HG03097 (cell line): ENCODE results near the gene LRP1.

Experiments used
- ATAC-seq: cut with Tn5 transposase; IDR thresholded peaks from one replicate; pipeline ENCODE4 v1.9.1; 2021; ENCODE audit not compliant: unreplicated experiment, low FRiP score

LRP1 gene

DNA sequence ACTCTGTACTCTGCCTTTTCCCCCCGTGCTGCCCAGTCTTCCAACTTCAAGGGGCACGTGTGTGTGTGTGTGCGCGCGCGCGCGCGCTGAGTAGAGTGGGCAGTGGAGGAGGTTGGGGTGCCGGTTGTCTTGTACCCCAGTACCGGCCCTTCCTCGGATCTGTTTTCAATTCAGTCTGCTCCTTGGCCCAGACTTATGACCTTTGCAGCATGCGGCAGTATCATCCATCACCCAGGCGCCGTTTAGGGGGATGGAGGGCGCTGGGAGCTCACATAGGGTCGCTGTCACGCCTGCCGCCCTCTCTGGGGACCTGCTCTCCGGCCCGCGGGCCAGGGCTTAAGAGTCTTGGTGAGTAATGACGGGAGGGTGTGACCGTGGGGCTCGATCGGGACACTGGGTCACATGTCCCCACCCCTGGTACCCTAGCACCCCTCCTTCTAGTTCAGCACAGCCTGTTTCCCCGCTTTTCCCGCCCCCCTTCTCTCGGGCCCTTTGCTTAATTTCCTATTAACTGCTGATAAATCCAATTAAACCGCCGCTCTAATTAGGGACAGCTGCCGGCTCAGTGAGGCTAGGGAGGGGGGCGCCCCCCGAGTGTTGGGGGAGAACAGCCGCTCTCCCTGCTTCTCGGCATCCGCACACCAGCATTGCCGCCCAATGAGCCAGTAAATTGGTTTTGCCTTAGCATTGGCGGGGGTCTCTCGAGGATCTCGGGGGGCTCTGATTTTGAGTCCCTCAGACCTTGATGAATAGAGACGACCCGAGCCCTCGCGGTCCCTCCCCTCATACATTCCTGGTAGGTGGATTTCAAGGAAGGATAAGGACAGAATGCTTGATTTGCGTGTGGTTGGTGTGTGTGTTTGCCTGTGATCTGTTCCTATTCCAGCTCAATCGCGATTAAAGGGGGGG is 113.4 kb downstream of the LRP1 start:
- ATAC-seq, result no peak

DNA sequence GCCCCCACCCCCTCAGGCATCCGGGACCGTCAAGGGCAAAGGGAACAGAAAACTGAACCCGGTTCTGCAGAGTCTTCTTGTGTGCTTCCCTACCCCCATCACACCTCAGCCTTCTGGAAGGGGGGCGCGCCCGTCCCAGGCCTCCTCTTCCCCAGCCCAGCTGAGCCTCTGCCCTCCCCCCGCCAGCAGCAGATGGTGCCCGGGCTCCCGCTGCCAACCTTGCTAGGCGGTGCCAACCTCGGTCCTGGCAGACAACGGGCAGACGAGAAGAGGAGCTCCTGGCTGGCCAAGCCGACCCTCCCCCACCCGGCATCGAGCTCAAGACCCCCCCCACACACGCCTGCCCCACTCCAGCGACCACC is 114.0 kb downstream of the LRP1 start:
- no peak for ATAC-seq

DNA sequence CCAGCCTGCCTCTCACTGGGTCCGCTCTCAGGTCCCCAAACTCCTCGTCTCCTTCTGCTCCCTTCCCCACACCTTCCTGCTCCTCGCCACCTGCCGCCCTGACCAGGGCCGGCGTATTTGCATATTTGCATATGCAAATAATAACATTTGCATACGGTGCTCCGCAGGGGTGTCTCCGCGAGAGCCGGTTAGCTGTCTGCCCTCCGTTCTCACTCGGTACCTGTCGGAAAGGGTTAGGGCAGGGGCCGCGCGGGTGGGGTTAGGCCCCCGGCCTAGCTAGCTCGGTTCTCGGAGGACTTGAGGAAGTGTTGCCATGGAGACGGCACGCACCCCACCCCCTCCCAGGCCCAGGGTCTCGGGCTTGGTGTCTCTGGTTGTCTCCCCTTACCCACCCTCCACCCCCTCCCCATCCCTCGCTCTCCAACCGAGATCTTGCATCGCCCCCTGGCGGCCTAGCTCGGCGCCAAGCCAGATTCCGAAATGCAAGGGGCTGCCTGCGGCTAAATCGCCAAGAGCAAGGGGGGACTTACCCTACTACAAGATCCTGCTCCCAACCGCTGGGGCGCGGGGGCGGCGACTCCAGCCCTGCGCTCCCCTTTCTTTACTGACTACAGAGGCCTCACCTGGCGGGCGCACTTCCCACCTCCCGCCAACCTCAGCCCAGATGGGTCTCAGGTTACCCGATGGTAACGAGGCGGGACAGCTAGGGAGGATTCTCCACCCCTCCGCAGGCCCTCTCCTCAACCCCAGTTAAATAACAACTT is 114.6 kb downstream of the LRP1 start:
- no peak for ATAC-seq

DNA sequence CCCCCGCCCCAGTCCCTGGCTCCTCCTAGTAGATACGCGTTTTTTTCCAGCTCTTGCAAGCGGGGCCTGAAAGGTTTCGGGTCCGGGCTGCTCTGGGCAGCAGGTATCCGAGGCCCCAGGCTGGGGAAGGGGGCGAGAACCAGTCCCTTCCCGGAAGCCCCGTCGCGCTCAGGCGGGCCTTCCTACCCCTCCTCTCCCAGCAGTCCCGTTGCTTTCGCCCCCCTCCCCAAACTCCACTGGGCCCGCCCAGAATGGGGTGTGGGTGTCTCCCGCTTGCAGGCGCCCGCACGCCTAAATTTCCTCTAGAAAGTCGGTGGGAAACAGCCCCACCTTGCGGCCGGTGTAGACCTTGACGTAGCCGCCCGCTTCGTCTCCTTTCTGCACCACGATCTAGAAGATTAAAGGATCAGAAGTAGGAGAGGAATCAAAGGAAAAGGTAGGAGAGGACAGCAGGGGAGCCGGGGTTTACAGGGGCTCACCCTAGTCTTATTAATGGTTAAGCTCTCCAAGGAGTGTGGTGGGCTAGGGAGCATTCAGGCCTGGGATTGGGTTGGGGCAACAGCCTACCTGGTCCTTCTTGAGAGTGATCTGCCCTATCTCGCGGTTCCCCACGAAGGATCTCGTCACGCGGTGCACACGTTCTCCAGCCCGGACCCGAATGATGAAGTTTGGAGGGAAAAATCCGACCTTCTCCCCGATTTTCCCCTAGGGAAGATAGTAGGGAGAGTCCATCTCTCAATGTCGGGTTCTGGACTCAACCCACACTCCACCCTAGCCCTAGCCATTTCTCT is 115.4 kb downstream of the LRP1 start:
- ATAC-seq, result no peak

DNA sequence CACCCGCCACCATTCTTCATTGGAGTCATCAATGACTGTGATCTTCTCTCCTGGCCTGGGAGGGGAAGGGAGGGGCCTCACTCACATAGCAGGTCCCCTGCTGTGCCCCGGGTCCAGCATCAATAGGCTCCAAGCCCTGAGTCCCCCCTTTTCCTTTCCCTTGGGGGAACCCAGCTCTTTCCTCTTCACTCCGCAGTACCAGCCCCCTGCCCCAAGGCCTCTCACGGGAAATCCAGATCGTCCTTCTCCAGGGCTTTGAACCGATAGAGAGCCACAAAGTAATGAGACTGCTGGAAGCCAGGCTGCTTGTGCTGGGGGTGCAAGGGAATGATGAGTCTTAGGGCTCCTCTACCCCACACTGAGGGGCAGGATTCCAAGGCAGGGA is 116.0 kb downstream of the LRP1 start:
- ATAC-seq, result no peak

DNA sequence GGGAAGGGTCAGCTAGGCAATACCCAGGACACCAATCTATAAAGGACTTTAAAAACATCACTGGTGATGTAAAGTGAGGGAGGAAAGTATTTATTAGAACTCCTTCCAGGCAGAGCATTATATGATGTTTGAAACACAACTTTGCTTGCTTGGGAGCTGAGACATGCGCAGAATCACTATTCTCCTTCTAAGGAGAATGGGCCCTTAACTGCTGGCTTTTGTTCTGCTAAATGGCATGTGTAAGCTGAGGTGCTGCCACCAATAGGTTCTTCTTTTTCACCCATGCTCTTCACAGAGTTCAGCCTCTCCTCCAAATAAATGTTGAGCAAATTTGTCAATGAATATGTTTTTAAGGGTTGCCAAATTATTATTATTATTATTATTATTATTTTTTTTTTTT is 118.8 kb downstream of the LRP1 start:
- no peak for ATAC-seq

DNA sequence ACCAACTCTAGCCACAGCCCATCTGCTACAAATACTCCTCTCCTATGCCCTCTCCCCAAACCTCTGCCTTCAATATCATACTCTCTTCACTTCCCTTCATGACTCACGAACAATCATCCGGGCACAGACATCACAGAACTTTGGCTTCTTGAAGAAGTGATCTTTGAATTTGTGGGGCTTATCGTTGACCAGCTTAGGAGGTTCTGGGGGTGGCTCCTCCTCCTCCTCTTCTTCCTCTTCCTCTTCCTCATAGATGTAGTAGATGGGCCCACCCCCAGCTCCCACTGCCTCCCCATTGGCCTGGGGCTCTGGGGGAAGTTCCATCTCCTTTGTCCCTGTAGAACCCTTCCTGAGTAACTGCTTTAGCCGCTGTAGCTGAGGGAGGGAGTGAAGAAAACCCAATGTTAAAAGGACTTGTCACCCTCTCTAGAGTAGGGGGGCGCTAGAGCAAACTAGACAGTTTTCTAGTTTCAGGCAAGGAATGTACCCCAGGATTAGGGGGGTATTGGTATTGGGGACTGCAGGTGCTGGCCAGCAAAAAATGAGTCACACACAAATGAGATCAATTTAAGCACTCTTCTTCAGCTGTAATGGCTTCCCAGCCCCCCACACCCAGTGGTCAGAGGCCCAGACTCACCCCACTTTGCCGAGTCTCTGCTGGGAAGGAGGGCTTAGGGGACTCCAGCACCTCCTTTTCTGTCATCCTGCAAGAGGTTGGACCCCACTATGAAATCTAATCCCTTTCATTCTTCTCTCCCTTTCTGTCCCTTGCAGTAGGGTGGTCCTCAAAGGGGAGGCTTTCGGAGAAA is 120.9 kb downstream of the LRP1 start:
- ATAC-seq, result no peak

DNA sequence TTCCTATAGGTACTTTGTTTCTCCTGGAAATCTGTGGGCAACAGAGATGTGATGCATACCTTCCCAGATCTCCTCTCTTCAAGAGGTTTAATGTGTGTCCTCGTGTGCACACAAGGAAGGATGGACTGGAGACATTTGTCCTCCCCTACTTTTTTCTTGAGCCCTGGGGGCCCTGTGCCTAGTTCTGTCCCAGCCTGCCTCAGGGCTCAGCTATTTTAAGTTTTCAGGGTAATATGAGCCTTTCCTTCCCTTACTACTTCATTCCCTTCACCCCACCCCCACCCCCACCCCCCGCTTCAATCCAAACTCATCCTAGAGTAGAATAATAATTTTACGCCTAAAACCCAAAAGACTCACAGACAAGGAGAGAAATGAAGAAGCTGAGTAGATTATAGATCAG is 122.3 kb downstream of the LRP1 start:
- no peak for ATAC-seq

DNA sequence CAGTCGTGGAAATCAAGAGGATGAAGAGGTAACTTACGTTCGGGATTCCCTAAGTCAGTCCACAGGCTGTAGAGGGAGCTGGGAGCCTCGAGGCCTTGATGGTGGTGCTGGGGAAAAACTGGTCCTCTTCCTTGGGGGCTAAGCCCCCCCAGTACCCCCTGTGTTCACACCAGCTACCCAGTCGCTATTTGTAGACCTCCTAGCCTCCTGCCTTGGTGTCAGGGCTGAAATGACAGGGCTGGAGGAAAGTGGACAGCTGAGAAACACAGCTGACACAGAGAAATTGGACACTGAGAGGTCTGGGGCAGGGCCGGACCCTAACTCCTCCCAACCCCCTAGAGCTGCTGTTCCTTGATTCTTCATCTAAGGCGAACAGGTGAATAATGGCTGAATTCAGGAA is 122.7 kb downstream of the LRP1 start, which contains the start of gene STAC3:
STAC3 (minus strand) TSS at position 232 of the 400 bp plus-strand sequence. CDS start 1,551 bp downstream, outside the sequence.
- no peak for ATAC-seq

DNA sequence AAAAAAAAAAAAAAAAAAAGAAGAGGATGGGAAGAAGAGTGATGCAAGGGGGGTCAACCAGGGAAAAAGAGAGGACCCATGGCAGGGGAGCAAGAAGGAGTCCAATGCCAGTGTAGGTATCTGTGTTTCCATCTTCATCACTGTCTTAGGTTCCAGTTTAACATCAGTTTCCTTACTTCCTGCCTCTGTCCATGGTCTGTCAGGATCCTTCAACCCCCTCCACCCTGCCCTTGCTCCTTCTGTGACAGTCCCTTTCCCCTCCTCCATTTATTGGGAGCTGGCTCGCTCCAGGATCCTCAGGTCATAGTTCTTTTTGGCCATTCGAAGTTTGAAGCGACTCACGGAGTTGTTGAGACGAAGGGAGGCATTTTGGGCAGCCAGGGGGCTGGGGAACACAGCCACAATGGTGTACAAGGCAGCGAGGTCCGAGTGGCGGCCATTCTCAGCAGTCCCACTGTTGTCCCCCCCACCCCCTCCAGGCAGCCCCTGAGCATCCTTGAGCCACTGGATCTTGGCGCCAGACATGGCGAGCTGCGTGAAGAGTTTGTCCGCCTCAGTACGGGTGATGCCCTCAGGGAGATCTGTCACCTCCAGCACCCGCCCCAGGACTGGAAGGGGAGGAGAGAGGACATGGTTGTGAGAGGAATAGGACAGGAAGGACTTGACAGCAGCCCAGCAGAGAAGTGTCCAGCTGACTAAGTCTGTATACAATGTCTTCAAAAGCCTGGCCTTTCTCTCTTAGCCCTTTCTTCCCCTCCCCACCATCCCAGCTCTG is 126.4 kb downstream of the LRP1 start:
- ATAC-seq, result no peak

DNA sequence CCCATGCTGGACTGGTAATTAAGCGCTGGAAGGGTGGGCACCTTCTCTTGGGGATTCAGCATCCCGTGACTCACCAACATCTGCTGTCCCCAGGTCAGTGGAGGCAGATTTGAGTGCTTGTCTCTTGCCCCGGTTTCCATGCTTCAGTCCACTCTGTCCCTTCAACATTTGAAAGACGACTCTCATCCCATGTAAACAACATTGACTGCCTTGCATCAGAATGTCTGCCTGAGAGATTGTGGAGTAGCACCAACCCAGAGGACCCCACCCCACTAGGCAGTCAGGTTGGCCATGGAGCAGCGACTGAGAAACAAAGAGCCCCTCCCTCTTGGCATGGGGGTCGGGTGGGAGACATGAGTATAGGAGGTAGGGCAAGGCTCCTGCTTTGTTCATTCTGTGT is 127.6 kb downstream of the LRP1 start:
- ATAC-seq, result no peak

DNA sequence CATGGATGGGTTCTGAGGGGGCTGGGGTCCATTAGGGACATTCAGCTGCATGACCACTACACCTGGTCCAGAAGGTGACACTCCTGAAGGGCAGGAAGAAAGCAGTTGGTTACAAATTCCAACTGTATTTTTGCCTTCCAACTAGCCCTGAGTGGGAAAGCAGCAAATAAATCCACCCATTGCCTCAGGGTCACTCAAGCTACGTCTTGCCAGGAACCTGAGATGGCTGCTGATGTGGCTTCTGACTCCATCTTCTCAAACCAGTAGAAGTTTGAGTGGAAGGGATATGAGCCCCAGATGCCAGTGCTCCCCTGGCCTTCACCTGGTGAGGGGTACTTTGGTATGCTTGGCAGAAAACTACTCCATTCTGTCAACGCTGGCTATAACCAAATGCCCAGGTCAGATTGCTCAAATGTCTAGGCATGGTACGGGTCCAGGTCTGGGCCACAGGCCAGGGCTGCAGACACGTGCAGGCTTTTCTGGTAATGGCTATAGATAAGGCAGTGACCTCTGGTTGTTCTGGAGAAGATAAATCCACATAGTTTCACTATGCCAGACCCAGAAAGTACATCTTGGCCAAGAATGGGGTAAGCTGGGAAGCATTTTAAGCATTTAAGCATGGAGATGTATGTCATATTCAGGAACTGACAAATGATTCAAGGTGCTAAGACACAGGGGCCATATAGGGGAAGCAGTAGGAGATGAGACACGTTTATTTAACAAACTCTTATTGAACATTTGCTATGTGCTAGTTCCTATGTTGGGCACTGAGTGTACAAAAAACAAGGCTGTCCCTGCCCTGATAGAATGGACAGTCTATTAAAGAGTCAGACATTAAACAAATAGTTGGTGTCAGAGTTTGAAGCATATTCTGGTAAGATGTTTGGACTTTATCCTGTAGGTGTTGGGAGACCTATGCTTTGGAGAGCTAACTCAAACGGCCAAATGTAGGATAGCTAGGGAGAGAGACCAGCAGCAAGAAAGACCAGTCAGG is 131.0 kb downstream of the LRP1 start:
- ATAC-seq, result no peak

DNA sequence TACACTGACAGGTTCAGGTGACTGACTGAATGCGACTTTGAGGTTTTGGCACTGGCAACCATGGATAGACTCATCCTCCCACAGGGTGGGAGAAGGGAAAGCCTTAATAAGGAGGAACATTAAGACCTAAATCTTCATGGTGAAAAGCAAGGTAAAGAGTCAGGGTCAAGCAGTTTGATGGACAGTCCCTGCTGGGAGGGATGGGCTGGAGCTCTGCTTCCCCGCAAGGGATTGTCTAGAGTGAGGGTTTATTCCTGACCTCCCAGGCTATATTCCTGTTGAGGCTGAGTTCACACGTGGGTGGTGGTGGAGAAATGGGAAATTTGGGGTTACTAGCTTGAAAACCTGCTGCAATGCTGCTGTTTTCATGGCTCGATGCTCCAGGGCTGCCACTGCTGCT is 132.1 kb downstream of the LRP1 start:
- no peak for ATAC-seq

DNA sequence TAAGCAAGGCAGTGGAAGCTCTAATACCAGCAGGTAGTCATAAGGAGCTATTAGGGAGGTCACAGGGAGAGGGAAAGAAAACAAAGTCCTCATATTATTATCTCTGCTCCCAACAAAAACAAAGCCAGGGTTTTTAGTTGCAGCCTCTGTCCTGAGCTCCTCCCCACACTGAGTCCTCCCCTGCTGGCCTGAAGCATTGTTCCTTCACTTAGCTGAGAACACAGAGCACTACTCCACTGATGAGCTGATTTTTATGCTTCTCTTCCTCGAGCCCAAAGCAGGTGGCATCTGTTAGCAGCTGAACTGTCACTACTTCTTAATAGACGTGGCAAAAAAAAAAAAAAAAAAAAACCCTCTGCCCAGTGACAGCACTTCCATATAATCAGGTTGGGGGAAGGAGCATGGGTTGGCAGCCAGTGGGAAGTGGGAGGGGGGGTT is 133.2 kb downstream of the LRP1 start:
- ATAC-seq, result no peak

DNA sequence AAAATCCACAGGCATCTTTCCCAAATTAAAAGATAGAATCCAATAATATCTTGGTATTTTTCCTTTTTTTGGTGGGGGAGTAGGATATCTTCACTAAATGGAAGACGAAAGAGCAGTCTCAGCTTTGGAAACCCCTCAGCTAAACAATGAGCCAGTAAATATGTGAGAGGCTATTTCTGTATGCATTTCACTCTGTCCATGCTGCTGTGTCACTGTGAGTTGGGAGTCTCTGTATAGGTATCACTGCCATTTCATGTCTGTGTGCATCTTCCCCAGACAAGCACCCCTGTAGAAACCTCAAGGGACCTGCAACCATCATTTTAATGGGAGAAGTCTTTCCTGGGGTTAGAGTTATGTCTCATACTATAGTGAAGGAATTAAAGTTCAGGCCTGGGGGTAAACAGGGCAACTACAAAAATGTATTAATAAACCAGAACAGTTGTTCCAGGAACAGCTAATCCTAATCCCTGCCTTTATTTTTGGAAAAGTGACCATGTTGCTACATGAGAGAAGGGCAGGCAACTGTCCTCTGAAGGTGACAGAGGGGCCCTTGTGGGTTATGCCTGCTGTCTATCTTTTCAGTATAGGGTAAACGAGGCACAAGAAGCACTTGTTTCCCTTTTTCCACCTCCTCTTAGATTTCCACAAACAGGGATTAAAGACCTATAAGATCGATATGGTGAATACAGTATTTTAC is 134.0 kb downstream of the LRP1 start:
- no peak for ATAC-seq
